PFSK-1 (cell line): ENCODE data around the gene FCHO1.

ENCODE experiments used
- FOXP2 ChIP-seq: optimal IDR thresholded peaks from 2 replicates; pipeline ENCODE3; 2011; ENCODE audit warnings: borderline replicate concordance, control low read depth, inconsistent platforms; ENCODE audit not compliant: insufficient read depth; ENCODE audit errors: extremely low read length, extremely low read depth
- POLR2AphosphoS5 ChIP-seq: IDR thresholded peaks from 2 replicates; pipeline ENCODE4 v1.6.1; 2012; ENCODE audit warnings: low read depth, mild to moderate bottlenecking, control low read depth, low read length, moderate library complexity
- REST ChIP-seq, 2 experiments: IDR thresholded peaks; 2 replicates each; pipeline versions ENCODE4 v1.6.1 to v1.8.0; 2011 to 2012; ENCODE audit warnings: low read depth in 2 of 2, low read length in 2 of 2, control low read depth in 1 of 2, inconsistent platforms in 1 of 2, mild to moderate bottlenecking in 1 of 2, moderate library complexity in 1 of 2; ENCODE audit not compliant: insufficient read depth in 1 of 2
- SIN3A ChIP-seq: IDR thresholded peaks from 2 replicates; pipeline ENCODE4 v1.6.1; 2012; ENCODE audit warnings: mild to moderate bottlenecking, low read length, moderate library complexity, borderline replicate concordance; ENCODE audit not compliant: insufficient read depth
- TAF1 ChIP-seq: IDR thresholded peaks from 2 replicates; pipeline ENCODE4 v1.6.1; 2012; ENCODE audit warnings: low read length, control low read depth, borderline replicate concordance; ENCODE audit not compliant: insufficient read depth

Gene FCHO1

GRCh38 chr19:17806945-17807344 is 55.7 kb downstream of the FCHO1 start:
- TF ChIP-seq SIN3A (no peak), FOXP2 (no peak), REST (IDR thresholded peaks at IDR 0.05; ENCODE audit: insufficient read depth in 1 of 2, low read depth in 2 of 2, low read length in 2 of 2) (no peak), POLR2AphosphoS5 (no peak)

- no peak for TF ChIP-seq POLR2AphosphoS5
- TF ChIP-seq TAF1, result no peak
- no peak for TF ChIP-seq REST (IDR thresholded peaks at IDR 0.05; ENCODE audit: insufficient read depth in 1 of 2, low read depth in 2 of 2, low read length in 2 of 2)
- no peak for TF ChIP-seq FOXP2
- no peak for TF ChIP-seq SIN3A
These were observed 56.5 kb downstream of the FCHO1 start for GRCh38 chr19:17807731-17808316.

- TF ChIP-seq POLR2AphosphoS5 (no peak), SIN3A (no peak), FOXP2 (no peak), REST (IDR thresholded peaks at IDR 0.05; ENCODE audit: insufficient read depth in 1 of 2, low read depth in 2 of 2, low read length in 2 of 2) (no peak), TAF1 (no peak)
These were observed 59.8 kb downstream of the FCHO1 start for GRCh38 chr19:17811103-17811502.

GRCh38 chr19:17811681-17812080 is 60.4 kb downstream of the FCHO1 start:
- no peak for TF ChIP-seq TAF1
- TF ChIP-seq SIN3A, result no peak
- TF ChIP-seq FOXP2, result no peak
- TF ChIP-seq POLR2AphosphoS5, result no peak
- TF ChIP-seq REST (IDR thresholded peaks at IDR 0.05; ENCODE audit: insufficient read depth in 1 of 2, low read depth in 2 of 2, low read length in 2 of 2), result no peak

GRCh38 chr19:17812099-17812498 is 60.8 kb downstream of the FCHO1 start:
- TF ChIP-seq TAF1 (no peak), FOXP2 (no peak), POLR2AphosphoS5 (no peak), SIN3A (no peak), REST (IDR thresholded peaks at IDR 0.05; ENCODE audit: insufficient read depth in 1 of 2, low read depth in 2 of 2, low read length in 2 of 2) (no peak)
